Eye (tissue), 1 donor: ENCODE measurements around the gene LANCL1.
"Not testable (repeated sequence)": the region's sequence is repeated elsewhere in the genome, so short reads cannot be mapped to it uniquely, and the experiment has no call there.

Experiments used
- DNase-seq: peaks from one replicate; pipeline ENCODE4 v3.0.0-alpha.2; 2015

LANCL1 gene

GRCh38 chr2:210458395-210458794, 18.2 kb downstream of the LANCL1 start:
- DNase-seq: no peak

GRCh38 chr2:210456571-210456970, 20.0 kb downstream of the LANCL1 start:
- no peak for DNase-seq

GRCh38 chr2:210454336-210454735, 22.2 kb downstream of the LANCL1 start:
- DNase-seq: no peak

GRCh38 chr2:210452194-210452593, 24.4 kb downstream of the LANCL1 start:
- DNase-seq: no peak

GRCh38 chr2:210450942-210451341, 25.6 kb downstream of the LANCL1 start:
- not testable (repeated sequence) for DNase-seq

GRCh38 chr2:210445732-210446131, 30.8 kb downstream of the LANCL1 start:
- DNase-seq: no peak

GRCh38 chr2:210445116-210445707, 31.3 kb downstream of the LANCL1 start:
- DNase-seq: peak; percentile 26

- no peak for DNase-seq
Observed at GRCh38 chr2:210443527-210443926, 33.0 kb downstream of the LANCL1 start.

GRCh38 chr2:210442878-210443277, 33.7 kb downstream of the LANCL1 start:
- DNase-seq: no peak

GRCh38 chr2:210442457-210442856, 34.1 kb downstream of the LANCL1 start:
- DNase-seq: no peak

- DNase-seq: no peak
Observed at GRCh38 chr2:210440206-210440605, 36.4 kb downstream of the LANCL1 start.

GRCh38 chr2:210435439-210435838, 41.1 kb downstream of the LANCL1 start:
- no peak for DNase-seq

- DNase-seq: no peak
Observed at GRCh38 chr2:210432633-210433032, 43.9 kb downstream of the LANCL1 start.

- DNase-seq: no peak
Observed at GRCh38 chr2:210429403-210430137, 47.0 kb downstream of the LANCL1 start.

GRCh38 chr2:210428393-210429179, 48.0 kb downstream of the LANCL1 start:
- DNase-seq: no peak

GRCh38 chr2:210427309-210427708, 49.2 kb downstream of the LANCL1 start:
- DNase-seq: not testable (repeated sequence)

GRCh38 chr2:210422366-210422765, 54.2 kb downstream of the LANCL1 start:
- DNase-seq: no peak

GRCh38 chr2:210421916-210422315, 54.6 kb downstream of the LANCL1 start:
- no peak for DNase-seq

GRCh38 chr2:210412660-210413059, 63.9 kb downstream of the LANCL1 start:
- no peak for DNase-seq

- no peak for DNase-seq
Observed at GRCh38 chr2:210410542-210410941, 66.0 kb downstream of the LANCL1 start.

- DNase-seq: peak; percentile 61
Observed at GRCh38 chr2:210399440-210400041, 77.0 kb downstream of the LANCL1 start.

- no peak for DNase-seq
Observed at GRCh38 chr2:210392469-210392881, 84.1 kb downstream of the LANCL1 start.

GRCh38 chr2:210389856-210390255, 86.7 kb downstream of the LANCL1 start:
- DNase-seq: no peak
